HL-60 (cell line): ENCODE data around the gene FGF14.

Experiments
- GABPA ChIP-seq: IDR thresholded peaks from 2 replicates; pipeline ENCODE4 v1.6.1; 2012; ENCODE audit warnings: low read depth
- POLR2AphosphoS5 ChIP-seq: IDR thresholded peaks from 2 replicates; pipeline ENCODE4 v1.6.1; 2012; ENCODE audit warnings: low read depth
- SPI1 ChIP-seq: IDR thresholded peaks from 2 replicates; pipeline ENCODE4 v1.6.1; 2012; ENCODE audit warnings: low read depth, mild to moderate bottlenecking, borderline replicate concordance
- TF ChIP-seq, protein P1 (sequence below): IDR thresholded peaks from one replicate; pipeline ENCODE4 v1.5.1; 2011; ENCODE audit warnings: low read length, control low read depth, inconsistent platforms; ENCODE audit not compliant: insufficient read depth
- TF ChIP-seq, protein P2 (sequence below): IDR thresholded peaks from 2 replicates; pipeline ENCODE4 v1.6.1; 2012; ENCODE audit warnings: low read depth; ENCODE audit not compliant: insufficient replicate concordance

DNA sequence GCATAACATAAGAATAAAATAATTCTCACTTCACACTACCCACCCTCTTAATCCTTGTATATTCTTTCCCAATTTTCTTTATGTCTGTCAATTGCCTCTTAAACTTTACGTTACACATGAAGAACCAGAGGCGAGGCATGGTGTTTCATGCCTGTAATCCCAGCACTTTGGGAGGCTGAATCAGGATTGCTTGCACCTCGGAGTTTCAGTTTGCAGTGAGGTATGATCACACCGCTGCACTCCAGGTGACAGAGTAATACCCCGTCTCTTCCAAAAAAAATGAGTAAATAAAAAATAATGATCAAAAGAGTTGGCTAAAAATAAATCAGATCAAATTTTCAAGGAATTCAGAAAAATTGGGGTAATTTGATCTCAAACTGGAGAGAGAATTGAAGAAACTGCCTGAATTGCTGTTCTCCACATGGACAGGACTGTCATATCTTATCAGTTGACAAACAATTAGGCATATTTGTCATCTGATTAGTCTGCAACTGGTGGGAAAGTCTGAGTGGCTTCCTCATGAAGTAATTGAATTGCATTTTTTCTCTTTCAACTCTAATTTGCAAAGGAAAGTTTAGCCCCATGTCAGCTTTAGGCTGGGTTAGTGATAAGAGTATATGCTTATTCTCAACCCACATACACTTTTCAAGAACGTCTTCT, 646.5 kb downstream of the FGF14 start:
- TF ChIP-seq, protein P1, sequence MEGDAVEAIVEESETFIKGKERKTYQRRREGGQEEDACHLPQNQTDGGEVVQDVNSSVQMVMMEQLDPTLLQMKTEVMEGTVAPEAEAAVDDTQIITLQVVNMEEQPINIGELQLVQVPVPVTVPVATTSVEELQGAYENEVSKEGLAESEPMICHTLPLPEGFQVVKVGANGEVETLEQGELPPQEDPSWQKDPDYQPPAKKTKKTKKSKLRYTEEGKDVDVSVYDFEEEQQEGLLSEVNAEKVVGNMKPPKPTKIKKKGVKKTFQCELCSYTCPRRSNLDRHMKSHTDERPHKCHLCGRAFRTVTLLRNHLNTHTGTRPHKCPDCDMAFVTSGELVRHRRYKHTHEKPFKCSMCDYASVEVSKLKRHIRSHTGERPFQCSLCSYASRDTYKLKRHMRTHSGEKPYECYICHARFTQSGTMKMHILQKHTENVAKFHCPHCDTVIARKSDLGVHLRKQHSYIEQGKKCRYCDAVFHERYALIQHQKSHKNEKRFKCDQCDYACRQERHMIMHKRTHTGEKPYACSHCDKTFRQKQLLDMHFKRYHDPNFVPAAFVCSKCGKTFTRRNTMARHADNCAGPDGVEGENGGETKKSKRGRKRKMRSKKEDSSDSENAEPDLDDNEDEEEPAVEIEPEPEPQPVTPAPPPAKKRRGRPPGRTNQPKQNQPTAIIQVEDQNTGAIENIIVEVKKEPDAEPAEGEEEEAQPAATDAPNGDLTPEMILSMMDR: no peak
- TF ChIP-seq GABPA (no peak), POLR2AphosphoS5 (no peak), SPI1 (no peak)
- TF ChIP-seq, protein P2, sequence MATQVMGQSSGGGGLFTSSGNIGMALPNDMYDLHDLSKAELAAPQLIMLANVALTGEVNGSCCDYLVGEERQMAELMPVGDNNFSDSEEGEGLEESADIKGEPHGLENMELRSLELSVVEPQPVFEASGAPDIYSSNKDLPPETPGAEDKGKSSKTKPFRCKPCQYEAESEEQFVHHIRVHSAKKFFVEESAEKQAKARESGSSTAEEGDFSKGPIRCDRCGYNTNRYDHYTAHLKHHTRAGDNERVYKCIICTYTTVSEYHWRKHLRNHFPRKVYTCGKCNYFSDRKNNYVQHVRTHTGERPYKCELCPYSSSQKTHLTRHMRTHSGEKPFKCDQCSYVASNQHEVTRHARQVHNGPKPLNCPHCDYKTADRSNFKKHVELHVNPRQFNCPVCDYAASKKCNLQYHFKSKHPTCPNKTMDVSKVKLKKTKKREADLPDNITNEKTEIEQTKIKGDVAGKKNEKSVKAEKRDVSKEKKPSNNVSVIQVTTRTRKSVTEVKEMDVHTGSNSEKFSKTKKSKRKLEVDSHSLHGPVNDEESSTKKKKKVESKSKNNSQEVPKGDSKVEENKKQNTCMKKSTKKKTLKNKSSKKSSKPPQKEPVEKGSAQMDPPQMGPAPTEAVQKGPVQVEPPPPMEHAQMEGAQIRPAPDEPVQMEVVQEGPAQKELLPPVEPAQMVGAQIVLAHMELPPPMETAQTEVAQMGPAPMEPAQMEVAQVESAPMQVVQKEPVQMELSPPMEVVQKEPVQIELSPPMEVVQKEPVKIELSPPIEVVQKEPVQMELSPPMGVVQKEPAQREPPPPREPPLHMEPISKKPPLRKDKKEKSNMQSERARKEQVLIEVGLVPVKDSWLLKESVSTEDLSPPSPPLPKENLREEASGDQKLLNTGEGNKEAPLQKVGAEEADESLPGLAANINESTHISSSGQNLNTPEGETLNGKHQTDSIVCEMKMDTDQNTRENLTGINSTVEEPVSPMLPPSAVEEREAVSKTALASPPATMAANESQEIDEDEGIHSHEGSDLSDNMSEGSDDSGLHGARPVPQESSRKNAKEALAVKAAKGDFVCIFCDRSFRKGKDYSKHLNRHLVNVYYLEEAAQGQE: no peak
